Measurements from ENCODE around the gene PDLIM3. TPM values are rescaled to one million over a fixed set of nuclear protein-coding genes. Genes with fewer than 3 reads are reported as not detected.

The PDLIM3 gene
- total and polyA plus RNA-seq, 2 of the 13 experiments (the other 11 are each of a cell fraction or from before 2014, with no cell fraction given) = 5.9 to 14.0 TPM

GRCh38 chr4:185465707-185466106 lies 69.6 kb downstream of the PDLIM3 start:
- Histone ChIP-seq H3K4me2 (ENCODE audit: low read depth, low read length) (no peak overlapping the region), H3K27ac (ENCODE audit: extremely low read length, insufficient read depth, low read length) (no peak overlapping the region), H4K20me1 (ENCODE audit: insufficient read depth, low read length) (no peaks in the 10 kb centered on the region), H3K9ac (ENCODE audit: insufficient read depth, low read depth, low read length) (no peak overlapping the region), H3K4me1 (ENCODE audit: insufficient read depth, low read length) (peaks cover 5% of the 10 kb centered on the region), H2AFZ (ENCODE audit: low read length) (no peak overlapping the region), H3K36me3 (replicated peaks in 1 of 2; ENCODE audit: control insufficient read depth in 1 of 2, insufficient read depth in 2 of 2, low read length in 2 of 2) (no peaks in the 10 kb centered on the region), H3K27me3 (ENCODE audit: control insufficient read depth in 1 of 2, insufficient read depth in 2 of 2, low read length in 2 of 2) (peaks cover 0 to 59% of the 10 kb centered on the region in 2 experiments; a peak in 3 of 5 replicates), H3K4me3 (replicated peaks in 1 of 3; ENCODE audit: insufficient read depth in 1 of 3, low read depth in 2 of 3, low read length in 3 of 3) (no peak overlapping the region), H3K79me2 (ENCODE audit: insufficient read depth, low read length) (no peaks in the 10 kb centered on the region), H3K9me3 (ENCODE audit: low read length) (no peaks in the 10 kb centered on the region)
- POLR2A ChIA-PET = no interaction called here
- CTCF ChIA-PET (ENCODE audit: low intra/inter-chr PET ratio, low total read pairs) = no interaction called here
- no TSS peak for BruUV-seq (replicated peaks)
- no peak for FAIRE-seq
- ATAC-seq = no peak
- intact Hi-C loops (cut with micrococcal nuclease; ENCODE audit: unreplicated experiment) = no loop called here
- 40% methylated on average over 3 of the region's 3 CpGs for WGBS (ENCODE audit: low lambda C conversion rate)
- DNase-seq (ENCODE audit: low spot score) = no peak
- in situ Hi-C loops (cut with HindIII; ENCODE audit: extremely low pct_ligation_motif_present, low pct_unique_long_range_greater_than_20kb) = loop anchor here (25.0 kb wide), 1 partner anchor 572 kb away; no protein-coding TSS in a partner anchor
- TF ChIP-seq ATF7 (IDR thresholded peaks at IDR 0.05) (peak; percentile 73), ATF7 (CRISPR knock-in tag; IDR thresholded peaks at IDR 0.05) (no peak), HES4 (CRISPR knock-in tag; IDR thresholded peaks at IDR 0.05; ENCODE audit: borderline replicate concordance) (no peak)

DNA sequence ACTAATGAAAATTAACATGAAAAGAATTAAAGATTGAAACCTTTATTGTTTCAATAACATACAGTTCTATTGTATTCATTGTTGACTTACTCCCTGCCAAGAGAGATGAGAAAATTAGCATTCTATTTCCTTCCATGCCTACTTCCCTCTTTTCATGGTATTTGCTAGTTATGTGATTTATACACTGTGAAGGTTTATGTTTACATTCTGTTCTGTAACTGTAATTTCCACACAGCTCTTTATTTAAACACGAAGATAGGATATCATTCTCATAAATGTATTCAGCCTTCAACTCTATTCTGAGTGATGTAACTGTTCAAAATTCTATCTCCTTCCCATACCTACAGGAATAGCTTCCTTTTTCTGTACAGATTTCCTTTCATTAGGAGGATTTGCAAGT lies 70.4 kb downstream of the PDLIM3 start:
- Histone ChIP-seq H3K4me1 (ENCODE audit: insufficient read depth, low read length) (peaks cover 1% of the 10 kb centered on the region), H3K36me3 (replicated peaks in 1 of 2; ENCODE audit: control insufficient read depth in 1 of 2, insufficient read depth in 2 of 2, low read length in 2 of 2) (no peaks in the 10 kb centered on the region), H3K4me3 (replicated peaks in 1 of 3; ENCODE audit: insufficient read depth in 1 of 3, low read depth in 2 of 3, low read length in 3 of 3) (no peak overlapping the region), H2AFZ (ENCODE audit: low read length) (no peak overlapping the region), H3K79me2 (ENCODE audit: insufficient read depth, low read length) (no peaks in the 10 kb centered on the region), H3K9ac (ENCODE audit: insufficient read depth, low read depth, low read length) (no peak overlapping the region), H3K27me3 (ENCODE audit: control insufficient read depth in 1 of 2, insufficient read depth in 2 of 2, low read length in 2 of 2) (peaks cover 0 to 57% of the 10 kb centered on the region in 2 experiments; a peak in 4 of 5 replicates), H3K9me3 (ENCODE audit: low read length) (no peaks in the 10 kb centered on the region), H4K20me1 (ENCODE audit: insufficient read depth, low read length) (no peaks in the 10 kb centered on the region), H3K4me2 (ENCODE audit: low read depth, low read length) (no peak overlapping the region), H3K27ac (ENCODE audit: extremely low read length, insufficient read depth, low read length) (no peak overlapping the region)
- TF ChIP-seq KLF11 (CRISPR knock-in tag; IDR thresholded peaks at IDR 0.05) = no peak
- TF ChIP-seq MXI1 (IDR thresholded peaks at IDR 0.05; ENCODE audit: borderline replicate concordance, low read depth, low read length) = no peak
- no peak for TF ChIP-seq NR2F2 (IDR thresholded peaks at IDR 0.05; ENCODE audit: borderline replicate concordance, low read depth)
- no peak for TF ChIP-seq HOXA7 (CRISPR knock-in tag; IDR thresholded peaks at IDR 0.05)
- TF ChIP-seq MXD1 (CRISPR knock-in tag; IDR thresholded peaks at IDR 0.05) = no peak
- TF ChIP-seq NCOA5 (CRISPR knock-in tag; IDR thresholded peaks at IDR 0.05) = no peak
- no peak for TF ChIP-seq MED1 (CRISPR knock-in tag; IDR thresholded peaks at IDR 0.05)
- TF ChIP-seq ZNF747 (CRISPR knock-in tag; IDR thresholded peaks at IDR 0.05; ENCODE audit: borderline replicate concordance) = no peak
- TF ChIP-seq POLR2AphosphoS5 (IDR thresholded peaks at IDR 0.05; ENCODE audit: low read depth, low read length) = no peak
- TF ChIP-seq SALL2 (CRISPR knock-in tag; IDR thresholded peaks at IDR 0.05) = no peak
- TF ChIP-seq MXD4 (CRISPR knock-in tag; IDR thresholded peaks at IDR 0.05) = no peak
- intact Hi-C loops (cut with micrococcal nuclease; ENCODE audit: unreplicated experiment) (no loop called here), in situ Hi-C loops (cut with HindIII; ENCODE audit: extremely low pct_ligation_motif_present, low pct_unique_long_range_greater_than_20kb) (loop anchor here (25.0 kb wide), 1 partner anchor 572 kb away; no protein-coding TSS in a partner anchor)
- DNase-seq (ENCODE audit: low spot score) (no peak), FAIRE-seq (no peak), ATAC-seq (no peak)
- 15% methylated on average over 1 of the region's 1 CpG for WGBS (ENCODE audit: low lambda C conversion rate)
- no TSS peak for BruUV-seq (replicated peaks)
- POLR2A ChIA-PET = no interaction called here
- CTCF ChIA-PET (ENCODE audit: low intra/inter-chr PET ratio, low total read pairs) = no interaction called here
